Kidney epithelial cell (primary cell): ENCODE results near the gene CCDC107. TPM values are rescaled to one million over a fixed set of nuclear protein-coding genes. Genes with fewer than 3 reads are reported as not detected.

Experiments used
- DNase-seq: peaks from one replicate; pipeline ENCODE4 v3.0.0-alpha.2; 2010; ENCODE audit warnings: low read depth
- H3K27me3 ChIP-seq: 2 replicates; pipeline ENCODE4 v1.6.0; 2011; ENCODE audit warnings: low read length; ENCODE audit not compliant: control insufficient read depth, insufficient read depth
- H3K36me3 ChIP-seq: 2 replicates; pipeline ENCODE4 v1.5.1; 2011; ENCODE audit warnings: low read length; ENCODE audit not compliant: control insufficient read depth, insufficient read depth
- H3K4me3 ChIP-seq: 2 replicates; pipeline ENCODE4 v1.5.1; 2011; ENCODE audit warnings: low read depth, mild to moderate bottlenecking, control low read depth, low read length
- CTCF ChIP-seq: IDR thresholded peaks from 2 replicates; pipeline ENCODE4 v1.5.1; 2011; ENCODE audit warnings: mild to moderate bottlenecking, moderate library complexity, low read length, control low read depth, inconsistent platforms; ENCODE audit not compliant: insufficient read depth, poor library complexity, severe bottlenecking
- total RNA-seq: library from RNA; depleted of rRNA; stranded (reverse); fragments of >200 nt; gene quantifications from 2 replicates; pipeline ENCODE4 v1.2.3, GENCODE V29; 2015

Gene CCDC107
- total RNA-seq, 1 donor from 2014 or later: 14.0 TPM

GRCh38 chr9:35703906-35704672, 46.0 kb downstream of the CCDC107 start:
- TF ChIP-seq CTCF: no peak
- H3K36me3 ChIP-seq: peaks cover 15% of the 10 kb centered on the region

GRCh38 chr9:35705372-35705771, 47.3 kb downstream of the CCDC107 start:
- Histone ChIP-seq H3K36me3 (peaks cover 13% of the 10 kb centered on the region), H3K4me3 (no peak overlapping the region), H3K27me3 (no peaks in the 10 kb centered on the region)
- DNase-seq: no peak
- TF ChIP-seq CTCF: no peak

More at GRCh38 chr9:35703906-35704672, 46.0 kb downstream of the CCDC107 start:
- no peak overlapping the region for H3K4me3 ChIP-seq
- no peak for DNase-seq
- no peaks in the 10 kb centered on the region for H3K27me3 ChIP-seq

- no peak for TF ChIP-seq CTCF
- DNase-seq: no peak
- H3K4me3 ChIP-seq: no peak overlapping the region
- no peaks in the 10 kb centered on the region for H3K27me3 ChIP-seq
- peaks cover 14% of the 10 kb centered on the region for H3K36me3 ChIP-seq
Observed at GRCh38 chr9:35705836-35706430, 47.8 kb downstream of the CCDC107 start.

- TF ChIP-seq CTCF: no peak
- Histone ChIP-seq H3K27me3 (no peaks in the 10 kb centered on the region), H3K4me3 (no peak overlapping the region), H3K36me3 (peaks cover 13% of the 10 kb centered on the region)
- no peak for DNase-seq
Observed at GRCh38 chr9:35706951-35707350, 48.9 kb downstream of the CCDC107 start.

GRCh38 chr9:35708146-35708545, 50.1 kb downstream of the CCDC107 start:
- Histone ChIP-seq H3K27me3 (no peaks in the 10 kb centered on the region), H3K4me3 (no peak overlapping the region), H3K36me3 (peaks cover 12% of the 10 kb centered on the region)
- DNase-seq: no peak
- TF ChIP-seq CTCF: no peak
